ENCODE results near the gene UNC93A. TPM values are rescaled to one million over a fixed set of nuclear protein-coding genes. Genes with fewer than 3 reads are reported as not detected.

Gene UNC93A
- total and polyA plus RNA-seq, 7 experiments from 2014 or later = not detected

GRCh38 chr6:167338541-167339117, 47.5 kb downstream of the UNC93A start:
- no peaks in the 10 kb centered on the region for H3K4me1 ChIP-seq (ENCODE audit: control insufficient read depth in 2 of 2, insufficient read depth in 2 of 2, low read length in 2 of 2)
- no peaks in the 10 kb centered on the region for H3K27me3 ChIP-seq (ENCODE audit: control insufficient read depth in 2 of 2, insufficient read depth in 2 of 2, low read length in 2 of 2)
- no peak overlapping the region for H3K4me3 Mint-ChIP-seq
- no peak overlapping the region for H3K27ac Mint-ChIP-seq
- peaks cover 0 to 2% (median 0%) of the 10 kb centered on the region in 7 donors for H3K4me1 Mint-ChIP-seq
- ChIA-PET CTCF (no interaction called here), POLR2A (no interaction called here)
- no peak overlapping the region for H3K27ac ChIP-seq (ENCODE audit: low read depth, low read length)
- peaks cover 0 to 2% (median 0%) of the 10 kb centered on the region in 11 donors for H3K9me3 Mint-ChIP-seq
- intact Hi-C loops (cut with micrococcal nuclease) = no loop called here
- DNase-seq (no peak), ATAC-seq (no peak)
- no peaks in the 10 kb centered on the region for H3K9me3 ChIP-seq (ENCODE audit: control insufficient read depth in 2 of 3, low read length in 3 of 3)
- H3K36me3 Mint-ChIP-seq = no peaks in the 10 kb centered on the region
- peaks cover 0 to 16% (median 7%) of the 10 kb centered on the region in 5 donors for H3K27me3 Mint-ChIP-seq
- H3K36me3 ChIP-seq (ENCODE audit: control insufficient read depth in 2 of 3, insufficient read depth in 3 of 3, low read length in 3 of 3) = no peaks in the 10 kb centered on the region
- no peak overlapping the region for H3K4me3 ChIP-seq (ENCODE audit: low read length)

GRCh38 chr6:167341038-167341583, 50.0 kb downstream of the UNC93A start:
- ChIA-PET CTCF (no interaction called here), POLR2A (no interaction called here)
- Histone ChIP-seq H3K36me3 (ENCODE audit: control insufficient read depth in 2 of 3, insufficient read depth in 3 of 3, low read length in 3 of 3) (no peaks in the 10 kb centered on the region), H3K4me1 (ENCODE audit: control insufficient read depth in 2 of 2, insufficient read depth in 2 of 2, low read length in 2 of 2) (no peaks in the 10 kb centered on the region), H3K27me3 (ENCODE audit: control insufficient read depth in 2 of 2, insufficient read depth in 2 of 2, low read length in 2 of 2) (no peaks in the 10 kb centered on the region), H3K9me3 (ENCODE audit: control insufficient read depth in 2 of 3, low read length in 3 of 3) (no peaks in the 10 kb centered on the region), H3K27ac (ENCODE audit: low read depth, low read length) (no peak overlapping the region), H3K4me3 (ENCODE audit: low read length) (no peak overlapping the region)
- Mint-ChIP-seq H3K9me3 (no peaks in the 10 kb centered on the region), H3K27ac (no peak overlapping the region), H3K4me3 (no peak overlapping the region), H3K36me3 (no peaks in the 10 kb centered on the region), H3K27me3 (peaks cover 0 to 16% (median 12%) of the 10 kb centered on the region in 5 donors), H3K4me1 (peaks cover 0 to 2% (median 0%) of the 10 kb centered on the region in 7 donors)
- ATAC-seq (no peak), DNase-seq (no peak)
- intact Hi-C loops (cut with micrococcal nuclease) = no loop called here

- Mint-ChIP-seq H3K4me1 (peaks cover 0 to 2% (median 0%) of the 10 kb centered on the region in 7 donors), H3K4me3 (no peak overlapping the region), H3K27me3 (peaks cover 0 to 16% (median 10%) of the 10 kb centered on the region in 5 donors), H3K36me3 (no peaks in the 10 kb centered on the region), H3K9me3 (no peaks in the 10 kb centered on the region), H3K27ac (no peak overlapping the region)
- DNase-seq (no peak), ATAC-seq (no peak)
- CTCF ChIA-PET = no interaction called here
- Histone ChIP-seq H3K27ac (ENCODE audit: low read depth, low read length) (no peak overlapping the region), H3K27me3 (ENCODE audit: control insufficient read depth in 2 of 2, insufficient read depth in 2 of 2, low read length in 2 of 2) (no peaks in the 10 kb centered on the region), H3K4me1 (ENCODE audit: control insufficient read depth in 2 of 2, insufficient read depth in 2 of 2, low read length in 2 of 2) (no peaks in the 10 kb centered on the region), H3K4me3 (ENCODE audit: low read length) (no peak overlapping the region), H3K36me3 (ENCODE audit: control insufficient read depth in 2 of 3, insufficient read depth in 3 of 3, low read length in 3 of 3) (no peaks in the 10 kb centered on the region), H3K9me3 (ENCODE audit: control insufficient read depth in 2 of 3, low read length in 3 of 3) (no peaks in the 10 kb centered on the region)
- intact Hi-C loops (cut with micrococcal nuclease) = no loop called here
- POLR2A ChIA-PET = no interaction called here
Observed at GRCh38 chr6:167341665-167342655, 50.8 kb downstream of the UNC93A start.

GRCh38 chr6:167342879-167343610, 51.9 kb downstream of the UNC93A start:
- no peak overlapping the region for H3K4me3 Mint-ChIP-seq
- DNase-seq = no peak
- intact Hi-C loops (cut with micrococcal nuclease) = no loop called here
- Histone ChIP-seq H3K27me3 (ENCODE audit: control insufficient read depth in 2 of 2, insufficient read depth in 2 of 2, low read length in 2 of 2) (no peaks in the 10 kb centered on the region), H3K36me3 (ENCODE audit: control insufficient read depth in 2 of 3, insufficient read depth in 3 of 3, low read length in 3 of 3) (no peaks in the 10 kb centered on the region), H3K27ac (ENCODE audit: low read depth, low read length) (no peak overlapping the region), H3K9me3 (ENCODE audit: control insufficient read depth in 2 of 3, low read length in 3 of 3) (no peaks in the 10 kb centered on the region), H3K4me1 (ENCODE audit: control insufficient read depth in 2 of 2, insufficient read depth in 2 of 2, low read length in 2 of 2) (no peaks in the 10 kb centered on the region), H3K4me3 (ENCODE audit: low read length) (no peak overlapping the region)
- H3K4me1 Mint-ChIP-seq = peaks cover 0 to 2% (median 0%) of the 10 kb centered on the region in 7 donors
- peaks cover 0 to 22% (median 8%) of the 10 kb centered on the region in 5 donors for H3K27me3 Mint-ChIP-seq
- no peak overlapping the region for H3K27ac Mint-ChIP-seq
- ChIA-PET CTCF (no interaction called here), POLR2A (no interaction called here)
- no peak for ATAC-seq
- H3K9me3 Mint-ChIP-seq = no peaks in the 10 kb centered on the region
- H3K36me3 Mint-ChIP-seq = no peaks in the 10 kb centered on the region

- Mint-ChIP-seq H3K27ac (no peak overlapping the region), H3K36me3 (no peaks in the 10 kb centered on the region), H3K27me3 (peaks cover 0 to 39% (median 16%) of the 10 kb centered on the region in 5 donors), H3K4me1 (peaks cover 5 to 13% (median 5%) of the 10 kb centered on the region in 7 donors), H3K9me3 (peaks cover 0 to 1% (median 0%) of the 10 kb centered on the region in 11 donors), H3K4me3 (no peak overlapping the region)
- DNase-seq (no peak), ATAC-seq (no peak)
- Histone ChIP-seq H3K4me3 (ENCODE audit: low read length) (no peak overlapping the region), H3K9me3 (ENCODE audit: control insufficient read depth in 2 of 3, low read length in 3 of 3) (no peaks in the 10 kb centered on the region), H3K27ac (ENCODE audit: low read depth, low read length) (no peak overlapping the region), H3K36me3 (ENCODE audit: control insufficient read depth in 2 of 3, insufficient read depth in 3 of 3, low read length in 3 of 3) (no peaks in the 10 kb centered on the region), H3K27me3 (ENCODE audit: control insufficient read depth in 2 of 2, insufficient read depth in 2 of 2, low read length in 2 of 2) (no peaks in the 10 kb centered on the region), H3K4me1 (ENCODE audit: control insufficient read depth in 2 of 2, insufficient read depth in 2 of 2, low read length in 2 of 2) (no peaks in the 10 kb centered on the region)
- ChIA-PET CTCF (interaction anchor here (0.6 kb wide), 1 partner anchor 525 kb away, joined by 3 read pairs; no protein-coding TSS in a partner anchor), POLR2A (no interaction called here)
- intact Hi-C loops (cut with micrococcal nuclease) = no loop called here
Observed at GRCh38 chr6:167345348-167345747, 54.2 kb downstream of the UNC93A start.

- Histone ChIP-seq H3K27ac (ENCODE audit: low read depth, low read length) (no peak overlapping the region), H3K4me3 (ENCODE audit: low read length) (no peak overlapping the region), H3K9me3 (ENCODE audit: control insufficient read depth in 2 of 3, low read length in 3 of 3) (no peaks in the 10 kb centered on the region), H3K4me1 (ENCODE audit: control insufficient read depth in 2 of 2, insufficient read depth in 2 of 2, low read length in 2 of 2) (no peaks in the 10 kb centered on the region), H3K36me3 (ENCODE audit: control insufficient read depth in 2 of 3, insufficient read depth in 3 of 3, low read length in 3 of 3) (no peaks in the 10 kb centered on the region), H3K27me3 (ENCODE audit: control insufficient read depth in 2 of 2, insufficient read depth in 2 of 2, low read length in 2 of 2) (no peaks in the 10 kb centered on the region)
- H3K4me1 Mint-ChIP-seq = peaks cover 7 to 17% (median 8%) of the 10 kb centered on the region in 7 donors
- DNase-seq = no peak
- no peak for ATAC-seq
- peaks cover 0 to 1% (median 0%) of the 10 kb centered on the region in 11 donors for H3K9me3 Mint-ChIP-seq
- no peak overlapping the region for H3K27ac Mint-ChIP-seq
- H3K4me3 Mint-ChIP-seq = no peak overlapping the region
- H3K27me3 Mint-ChIP-seq = peaks cover 0 to 42% (median 17%) of the 10 kb centered on the region in 5 donors
- H3K36me3 Mint-ChIP-seq = no peaks in the 10 kb centered on the region
- ChIA-PET CTCF (interaction anchor here (0.6 kb wide), 1 partner anchor 550 kb away, joined by 5 read pairs; no protein-coding TSS in a partner anchor), POLR2A (no interaction called here)
- intact Hi-C loops (cut with micrococcal nuclease) = no loop called here
Observed at GRCh38 chr6:167345960-167346359, 54.8 kb downstream of the UNC93A start.
